DOHH2 (cell line): ENCODE data around the gene RRP8.

ENCODE experiments used
- H3F3A ChIP-seq: fragments of 200-600 bp; sonication (generic), shearing (Covaris generic); 2 replicates; pipeline ENCODE4 v1.6.0; 2016; ENCODE audit warnings: antibody characterized with exemption, mild to moderate bottlenecking; ENCODE audit not compliant: control insufficient read depth, insufficient read depth
- H3K27ac ChIP-seq: fragments of 200-600 bp; sonication (generic); 2 replicates; pipeline ENCODE4 v1.5.1; 2014; ENCODE audit warnings: low read depth, mild to moderate bottlenecking, low read length, moderate library complexity
- H3K27me3 ChIP-seq: fragments of 200-600 bp; sonication (generic); 2 replicates; pipeline ENCODE4 v1.6.1; 2014; ENCODE audit warnings: mild to moderate bottlenecking, low read length, mixed read lengths; ENCODE audit not compliant: control insufficient read depth
- H3K36me3 ChIP-seq: fragments of 200-600 bp; sonication (generic); 2 replicates; pipeline ENCODE4 v1.6.1; 2014; ENCODE audit warnings: mild to moderate bottlenecking, low read length, moderate library complexity, mixed read lengths; ENCODE audit not compliant: control insufficient read depth
- H3K4me1 ChIP-seq: fragments of 200-600 bp; sonication (generic); 2 replicates; pipeline ENCODE4 v1.6.1; 2014; ENCODE audit warnings: mild to moderate bottlenecking, low read length, mixed read lengths; ENCODE audit not compliant: control insufficient read depth
- H3K4me2 ChIP-seq: fragments of 200-600 bp; sonication (generic); 2 replicates; pipeline ENCODE4 v1.6.0; 2014; ENCODE audit warnings: mild to moderate bottlenecking, low read length, moderate library complexity
- H3K4me3 ChIP-seq: fragments of 200-600 bp; sonication (generic); 2 replicates; pipeline ENCODE4 v1.5.1; 2014; ENCODE audit warnings: mild to moderate bottlenecking, low read length, mixed read lengths
- H3K79me2 ChIP-seq: fragments of 200-600 bp; sonication (generic); 2 replicates; pipeline ENCODE4 v1.6.1; 2014; ENCODE audit warnings: mild to moderate bottlenecking, low read length, mixed read lengths; ENCODE audit not compliant: control insufficient read depth
- H3K9me2 ChIP-seq: fragments of 200-600 bp; sonication (generic); replicated peaks from 2 replicates; pipeline ENCODE4 v1.6.1; 2014; ENCODE audit warnings: mild to moderate bottlenecking, low read length, mixed read lengths; ENCODE audit not compliant: control insufficient read depth
- H3K9me3 ChIP-seq: fragments of 200-600 bp; sonication (generic); 2 replicates; pipeline ENCODE4 v1.6.1; 2014; ENCODE audit warnings: antibody characterized with exemption, low read length, mixed read lengths; ENCODE audit not compliant: control insufficient read depth, insufficient read depth
- H4K20me1 ChIP-seq: fragments of 200-600 bp; sonication (generic); 2 replicates; pipeline ENCODE4 v1.6.0; 2014; ENCODE audit warnings: low read depth, mild to moderate bottlenecking, antibody characterized with exemption, low read length, moderate library complexity; ENCODE audit not compliant: control insufficient read depth, insufficient read depth
- EZH2phosphoT487 ChIP-seq: fragments of 200-600 bp; sonication (generic); IDR thresholded peaks from 2 replicates; pipeline ENCODE4 v1.6.1; 2017; ENCODE audit warnings: borderline replicate concordance, mild to moderate bottlenecking, antibody characterized with exemption, low read length, moderate library complexity, mixed read lengths
- TF ChIP-seq, protein P1 (sequence below): fragments of 200-600 bp; sonication (generic); IDR thresholded peaks from one replicate; pipeline ENCODE4 v1.5.1; 2014; ENCODE audit warnings: antibody characterized with exemption, mild to moderate bottlenecking, low read depth, low read length; ENCODE audit not compliant: poor library complexity, severe bottlenecking

RRP8 gene

DNA sequence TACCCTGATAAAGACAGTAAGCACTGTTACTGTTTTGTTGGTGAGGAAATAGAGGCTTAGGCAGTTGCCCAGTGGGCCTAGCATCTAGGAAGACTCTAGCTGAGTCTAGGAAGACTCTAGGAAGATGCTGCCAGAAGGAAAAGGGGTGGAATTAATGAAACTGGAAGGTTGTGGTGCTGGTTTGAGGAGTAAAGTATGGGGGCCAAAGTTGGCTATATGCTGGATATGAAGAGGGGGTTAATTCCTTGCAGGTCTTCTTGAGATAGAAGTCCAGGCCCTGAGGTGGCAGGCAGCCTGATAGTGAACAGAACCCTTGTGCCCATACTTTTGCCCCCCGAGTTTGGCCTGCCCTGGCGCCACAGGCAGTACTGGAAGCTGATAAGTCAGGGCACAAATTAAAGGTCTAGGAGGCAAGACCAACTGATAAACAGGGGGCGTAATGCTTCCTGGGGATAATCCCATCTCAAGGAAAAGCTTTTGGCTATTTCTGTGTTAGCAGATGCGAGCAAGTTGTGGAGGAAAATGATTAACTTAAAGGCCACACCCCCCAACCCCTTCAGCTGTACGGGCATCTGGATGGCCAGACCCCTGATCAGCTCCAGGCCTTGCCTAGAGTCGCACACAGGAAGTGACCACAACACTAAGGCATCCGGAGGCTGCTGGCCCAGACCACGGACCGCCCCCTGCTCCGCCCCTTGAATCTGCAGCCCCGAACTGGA is 3.2 kb upstream of the RRP8 start:
- peaks cover 75% of the 10 kb centered on the region for H3K36me3 ChIP-seq
- H3K79me2 ChIP-seq = peaks cover 72% of the 10 kb centered on the region
- peaks cover 56% of the 10 kb centered on the region for H3K4me1 ChIP-seq

GRCh38 chr11:6604790-6605189 is 1.4 kb upstream of the RRP8 start:
- TF ChIP-seq EZH2phosphoT487 = no peak
- TF ChIP-seq, protein P1, sequence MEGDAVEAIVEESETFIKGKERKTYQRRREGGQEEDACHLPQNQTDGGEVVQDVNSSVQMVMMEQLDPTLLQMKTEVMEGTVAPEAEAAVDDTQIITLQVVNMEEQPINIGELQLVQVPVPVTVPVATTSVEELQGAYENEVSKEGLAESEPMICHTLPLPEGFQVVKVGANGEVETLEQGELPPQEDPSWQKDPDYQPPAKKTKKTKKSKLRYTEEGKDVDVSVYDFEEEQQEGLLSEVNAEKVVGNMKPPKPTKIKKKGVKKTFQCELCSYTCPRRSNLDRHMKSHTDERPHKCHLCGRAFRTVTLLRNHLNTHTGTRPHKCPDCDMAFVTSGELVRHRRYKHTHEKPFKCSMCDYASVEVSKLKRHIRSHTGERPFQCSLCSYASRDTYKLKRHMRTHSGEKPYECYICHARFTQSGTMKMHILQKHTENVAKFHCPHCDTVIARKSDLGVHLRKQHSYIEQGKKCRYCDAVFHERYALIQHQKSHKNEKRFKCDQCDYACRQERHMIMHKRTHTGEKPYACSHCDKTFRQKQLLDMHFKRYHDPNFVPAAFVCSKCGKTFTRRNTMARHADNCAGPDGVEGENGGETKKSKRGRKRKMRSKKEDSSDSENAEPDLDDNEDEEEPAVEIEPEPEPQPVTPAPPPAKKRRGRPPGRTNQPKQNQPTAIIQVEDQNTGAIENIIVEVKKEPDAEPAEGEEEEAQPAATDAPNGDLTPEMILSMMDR = no peak
- H3K27ac ChIP-seq = peak overlapping the region; percentile 47
- no peaks in the 10 kb centered on the region for H3K9me2 ChIP-seq
- H3K36me3 ChIP-seq = peaks cover 75% of the 10 kb centered on the region
- peaks cover 78% of the 10 kb centered on the region for H3K79me2 ChIP-seq
- peak overlapping the region; percentile 95 for H3K4me3 ChIP-seq
- H3K9me3 ChIP-seq = no peaks in the 10 kb centered on the region
- peaks cover 12% of the 10 kb centered on the region; the same call in 1 of the 2 replicates for H3F3A ChIP-seq
- H3K27me3 ChIP-seq = no peaks in the 10 kb centered on the region
- peak overlapping the region; percentile 89 for H3K4me2 ChIP-seq
- H4K20me1 ChIP-seq = peaks cover 9% of the 10 kb centered on the region
- H3K4me1 ChIP-seq = peaks cover 49% of the 10 kb centered on the region

More for the DNA sequence above, 3.2 kb upstream of the RRP8 start:
- H3K9me2 ChIP-seq = no peaks in the 10 kb centered on the region
- H3K4me3 ChIP-seq = peak overlapping the region; percentile 34
- H3K4me2 ChIP-seq = peak overlapping the region; percentile 51
- peaks cover 6% of the 10 kb centered on the region for H4K20me1 ChIP-seq
- H3K27ac ChIP-seq = 0 out of 2 replicates have a peak overlapping the region, but pooled peaks have one; percentile 21
- H3K9me3 ChIP-seq = no peaks in the 10 kb centered on the region
- H3F3A ChIP-seq = peaks cover 12% of the 10 kb centered on the region; the same call in 1 of the 2 replicates
- no peaks in the 10 kb centered on the region for H3K27me3 ChIP-seq
- TF ChIP-seq EZH2phosphoT487 = no peak
- TF ChIP-seq, protein P1 = no peak

DNA sequence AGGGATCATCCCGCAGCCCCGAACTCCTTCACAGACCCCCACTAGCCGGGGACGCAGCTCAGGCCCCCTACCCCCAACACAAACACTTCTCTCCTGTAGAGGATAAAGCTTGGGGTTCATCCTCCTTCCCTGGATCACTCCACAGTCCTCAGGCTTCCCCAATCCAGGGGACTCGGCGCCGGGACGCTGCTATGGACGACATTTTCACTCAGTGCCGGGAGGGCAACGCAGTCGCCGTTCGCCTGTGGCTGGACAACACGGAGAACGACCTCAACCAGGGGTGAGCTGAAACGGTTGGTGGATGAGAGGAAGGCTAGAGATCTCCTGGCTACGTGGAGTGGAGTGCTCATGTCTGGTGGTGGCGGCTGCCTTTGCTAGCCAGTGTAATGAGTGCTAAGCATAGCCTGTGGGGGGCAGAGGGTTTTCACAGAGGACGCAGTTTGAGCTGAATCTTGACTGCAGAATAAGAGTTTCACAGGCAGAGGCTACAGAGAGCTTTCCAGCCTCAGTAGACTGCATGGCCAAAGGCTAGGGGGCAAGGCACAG is 738 bp upstream of the RRP8 start:
- H3K4me3 ChIP-seq = peak overlapping the region; percentile 95
- H3K9me2 ChIP-seq = no peaks in the 10 kb centered on the region
- H4K20me1 ChIP-seq = peaks cover 11% of the 10 kb centered on the region
- peak overlapping the region; percentile 89 for H3K4me2 ChIP-seq
- peaks cover 12% of the 10 kb centered on the region; the same call in 1 of the 2 replicates for H3F3A ChIP-seq
- H3K79me2 ChIP-seq = peaks cover 84% of the 10 kb centered on the region
- H3K4me1 ChIP-seq = peaks cover 49% of the 10 kb centered on the region
- H3K27me3 ChIP-seq = no peaks in the 10 kb centered on the region
- no peaks in the 10 kb centered on the region for H3K9me3 ChIP-seq
- H3K27ac ChIP-seq = peak overlapping the region; percentile 47
- TF ChIP-seq, protein P1 = peak; percentile 16
- no peak for TF ChIP-seq EZH2phosphoT487
- peaks cover 75% of the 10 kb centered on the region for H3K36me3 ChIP-seq
